Mesendoderm (in vitro differentiated cells): Measurements from ENCODE around the gene THAP12.

Experiments
- DNase-seq: peaks from one replicate; pipeline ENCODE4 v3.0.0; 2013
- H2AK5ac ChIP-seq: 2 replicates; pipeline ENCODE4 v1.6.1; 2013; ENCODE audit warnings: low read length, inconsistent platforms
- H2BK120ac ChIP-seq: 2 replicates; pipeline ENCODE4 v1.6.1; 2013; ENCODE audit warnings: low read depth, mild to moderate bottlenecking, low read length, moderate library complexity, mixed read lengths
- H2BK15ac ChIP-seq: replicated peaks from 2 replicates; pipeline ENCODE4 v1.6.1; 2013; ENCODE audit warnings: low read depth, mild to moderate bottlenecking, moderate library complexity
- H2BK5ac ChIP-seq: 2 replicates; pipeline ENCODE4 v1.6.1; 2013; ENCODE audit warnings: low read length, inconsistent platforms
- H3K18ac ChIP-seq: 2 replicates; pipeline ENCODE4 v1.6.1; 2013; ENCODE audit warnings: mild to moderate bottlenecking, low read length, mixed read lengths
- H3K23ac ChIP-seq: one replicate; pipeline ENCODE4 v1.6.1; 2013; ENCODE audit warnings: low read length
- H3K27ac ChIP-seq: 2 replicates; pipeline ENCODE4 v1.5.1; 2013; ENCODE audit warnings: low read depth, mild to moderate bottlenecking, inconsistent platforms, low read length, moderate library complexity
- H3K27me3 ChIP-seq: 2 replicates; pipeline ENCODE4 v1.6.1; 2013; ENCODE audit warnings: low read length, control low read depth, mild to moderate bottlenecking, inconsistent platforms; ENCODE audit not compliant: insufficient read depth, poor library complexity
- H3K36me3 ChIP-seq: 2 replicates; pipeline ENCODE4 v1.6.1; 2013; ENCODE audit warnings: low read length, inconsistent platforms; ENCODE audit not compliant: control insufficient read depth, insufficient read depth
- H3K4ac ChIP-seq: one replicate; pipeline ENCODE4 v1.6.1; 2013; ENCODE audit warnings: low read depth, mild to moderate bottlenecking, low read length, moderate library complexity
- H3K4me1 ChIP-seq: 2 replicates; pipeline ENCODE4 v1.6.1; 2013; ENCODE audit warnings: low read depth, low read length, inconsistent platforms; ENCODE audit not compliant: control insufficient read depth
- H3K4me2 ChIP-seq: 2 replicates; pipeline ENCODE4 v1.6.1; 2013; ENCODE audit warnings: low read length
- H3K4me3 ChIP-seq: 2 replicates; pipeline ENCODE4 v1.5.1; 2013; ENCODE audit warnings: mild to moderate bottlenecking, low read length
- H3K56ac ChIP-seq: one replicate; pipeline ENCODE4 v1.6.1; 2013; ENCODE audit warnings: low read length
- H3K79me1 ChIP-seq: 2 replicates; pipeline ENCODE4 v1.6.1; 2013; ENCODE audit warnings: low read length, inconsistent platforms
- H3K79me2 ChIP-seq: 2 replicates; pipeline ENCODE4 v1.6.1; 2013; ENCODE audit warnings: mild to moderate bottlenecking, low read length; ENCODE audit not compliant: control insufficient read depth, insufficient read depth
- H3K9ac ChIP-seq: 2 replicates; pipeline ENCODE4 v1.6.1; 2013; ENCODE audit warnings: low read length, inconsistent platforms
- H4K5ac ChIP-seq: one replicate; pipeline ENCODE4 v1.6.1; 2013; ENCODE audit warnings: low read length
- H4K8ac ChIP-seq: one replicate; pipeline ENCODE4 v1.6.1; 2013; ENCODE audit warnings: low read depth, mild to moderate bottlenecking, control low read depth, low read length, moderate library complexity
- WGBS: extraction: QIAGEN DNeasy Blood & Tissue Kit; methylation state at CpG from one replicate; pipeline ENCODE4 v1.1.7; 2013; ENCODE audit warnings: low lambda C conversion rate, missing lambda C conversion rate; ENCODE audit not compliant: insufficient coverage; ENCODE audit errors: extremely low coverage; 5-methylcytosine and 5-hydroxymethylcytosine counted together

THAP12 gene

DNA sequence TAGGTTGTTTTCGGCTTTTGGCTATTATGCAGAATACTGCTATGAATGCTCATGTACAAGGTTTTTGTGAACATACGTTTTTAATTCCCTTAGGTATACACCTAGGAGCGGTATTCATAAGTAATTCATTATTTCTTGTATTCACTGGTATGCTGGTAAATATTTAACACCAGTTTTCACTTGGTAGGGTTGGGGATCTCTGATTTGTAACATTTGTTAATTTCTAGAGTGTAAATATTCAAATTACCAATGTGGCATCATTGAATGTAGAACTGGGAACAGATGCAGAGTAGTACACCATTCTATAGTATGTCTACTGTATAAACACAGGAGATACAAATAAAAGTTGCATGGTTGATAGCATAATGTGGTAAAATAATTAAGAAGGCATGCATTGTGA, 16.5 kb upstream of the THAP12 start:
- no peak overlapping the region for H3K18ac ChIP-seq
- H4K5ac ChIP-seq, result no peak overlapping the region
- H3K9ac ChIP-seq, result no peak overlapping the region
- WGBS, result no CpG with 5 or more reads among the region's 3 CpGs
- no peaks in the 10 kb centered on the region for H3K79me2 ChIP-seq
- H2BK120ac ChIP-seq, result no peak overlapping the region
- H4K8ac ChIP-seq, result no peak overlapping the region
- H3K4me1 ChIP-seq, result no peaks in the 10 kb centered on the region
- no peak overlapping the region for H3K27ac ChIP-seq
- H2BK5ac ChIP-seq, result no peak overlapping the region
- H3K23ac ChIP-seq, result no peak overlapping the region
- no peak for DNase-seq
- no peak overlapping the region for H2BK15ac ChIP-seq
- H2AK5ac ChIP-seq, result no peak overlapping the region
- no peak overlapping the region for H3K4ac ChIP-seq
- no peaks in the 10 kb centered on the region for H3K27me3 ChIP-seq
- no peak overlapping the region for H3K4me2 ChIP-seq
- H3K56ac ChIP-seq, result no peak overlapping the region
- no peaks in the 10 kb centered on the region for H3K36me3 ChIP-seq
- H3K79me1 ChIP-seq, result no peaks in the 10 kb centered on the region
- H3K4me3 ChIP-seq, result no peak overlapping the region

DNA sequence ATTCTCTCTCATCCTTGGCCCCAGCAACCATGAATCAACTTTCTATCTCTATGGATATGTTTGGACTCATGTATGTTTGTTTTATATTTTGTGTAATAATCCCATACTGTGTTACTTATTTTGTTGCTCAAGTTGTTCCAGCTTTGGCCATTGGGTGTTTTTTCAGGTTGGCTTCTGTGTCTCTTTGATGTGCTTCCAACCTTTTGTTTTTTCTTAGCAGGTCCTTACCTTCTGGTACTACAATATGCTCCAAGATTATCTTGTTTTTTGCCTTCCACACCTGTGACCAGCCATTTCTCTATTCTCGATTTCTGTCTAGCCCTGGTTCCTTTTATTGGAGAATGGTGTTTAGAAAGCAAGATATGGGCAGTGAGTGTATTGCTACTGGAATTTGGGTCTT, 14.4 kb upstream of the THAP12 start:
- H3K4me1 ChIP-seq, result no peaks in the 10 kb centered on the region
- no peaks in the 10 kb centered on the region for H3K27me3 ChIP-seq
- H3K36me3 ChIP-seq, result no peaks in the 10 kb centered on the region
- no peak overlapping the region for H3K4me2 ChIP-seq
- no peak overlapping the region for H4K8ac ChIP-seq
- H3K79me2 ChIP-seq, result no peaks in the 10 kb centered on the region
- no peak overlapping the region for H3K56ac ChIP-seq
- WGBS, result no CpG with 5 or more reads among the region's 1 CpG
- no peak overlapping the region for H2BK15ac ChIP-seq
- no peak overlapping the region for H3K4ac ChIP-seq
- H3K23ac ChIP-seq, result no peak overlapping the region
- no peak overlapping the region for H2BK5ac ChIP-seq
- no peak overlapping the region for H4K5ac ChIP-seq
- no peak for DNase-seq
- no peak overlapping the region for H2AK5ac ChIP-seq
- H3K9ac ChIP-seq, result no peak overlapping the region
- no peak overlapping the region for H3K4me3 ChIP-seq
- no peak overlapping the region for H3K18ac ChIP-seq
- no peak overlapping the region for H3K27ac ChIP-seq
- no peaks in the 10 kb centered on the region for H3K79me1 ChIP-seq
- H2BK120ac ChIP-seq, result no peak overlapping the region

DNA sequence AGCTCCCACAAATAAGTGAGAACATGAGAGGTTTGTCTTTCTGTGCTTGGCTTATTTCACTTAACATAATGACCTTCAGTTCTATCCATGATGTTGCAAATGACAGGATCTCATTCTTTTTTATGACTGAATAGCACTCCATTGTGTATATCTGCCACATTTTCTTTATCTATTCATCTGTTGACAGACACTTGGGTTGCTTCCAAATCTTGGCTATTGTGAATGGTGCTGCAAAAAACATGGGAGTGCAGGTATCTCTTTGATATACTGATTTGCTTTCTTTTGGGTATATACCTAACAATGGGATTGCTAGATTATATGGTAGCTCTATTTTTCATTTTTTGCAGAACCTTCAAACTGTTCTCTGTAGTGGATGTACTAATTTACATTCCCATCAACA, 13.5 kb upstream of the THAP12 start:
- no peak overlapping the region for H2BK15ac ChIP-seq
- no peak overlapping the region for H3K4me2 ChIP-seq
- H3K4me1 ChIP-seq, result no peaks in the 10 kb centered on the region
- H3K4ac ChIP-seq, result no peak overlapping the region
- no peak overlapping the region for H2AK5ac ChIP-seq
- no peak overlapping the region for H4K5ac ChIP-seq
- H3K79me1 ChIP-seq, result no peaks in the 10 kb centered on the region
- no peak overlapping the region for H3K4me3 ChIP-seq
- no peaks in the 10 kb centered on the region for H3K27me3 ChIP-seq
- H2BK120ac ChIP-seq, result no peak overlapping the region
- H3K36me3 ChIP-seq, result no peaks in the 10 kb centered on the region
- H3K79me2 ChIP-seq, result no peaks in the 10 kb centered on the region
- no peak overlapping the region for H4K8ac ChIP-seq
- no peak overlapping the region for H3K56ac ChIP-seq
- H3K9ac ChIP-seq, result no peak overlapping the region
- H2BK5ac ChIP-seq, result no peak overlapping the region
- DNase-seq, result no peak
- H3K18ac ChIP-seq, result no peak overlapping the region
- H3K27ac ChIP-seq, result no peak overlapping the region
- no peak overlapping the region for H3K23ac ChIP-seq

DNA sequence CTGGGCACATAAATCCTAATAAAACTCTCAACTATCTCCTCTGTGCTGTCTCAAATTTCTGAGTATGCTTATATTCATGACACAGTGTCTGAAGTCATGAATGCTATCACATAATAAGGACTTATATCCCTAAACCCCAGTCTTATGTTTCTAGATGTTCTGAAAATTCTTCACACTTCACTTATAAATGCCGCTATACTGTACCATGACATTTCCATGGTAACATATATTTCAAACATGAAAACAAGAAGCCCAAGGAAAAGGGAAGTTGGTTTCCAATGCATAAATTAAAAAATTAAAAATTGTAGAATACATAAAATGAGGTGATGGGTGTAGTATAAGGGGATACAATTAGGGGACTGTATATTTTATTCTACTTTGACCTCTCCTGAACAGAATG, 11.9 kb upstream of the THAP12 start:
- no peak for DNase-seq
- Histone ChIP-seq H3K4ac (no peak overlapping the region), H2BK120ac (no peak overlapping the region), H3K79me2 (no peaks in the 10 kb centered on the region), H2BK5ac (no peak overlapping the region), H3K4me2 (no peak overlapping the region), H3K79me1 (no peaks in the 10 kb centered on the region), H3K18ac (no peak overlapping the region), H2AK5ac (no peak overlapping the region), H3K27ac (no peak overlapping the region), H3K36me3 (no peaks in the 10 kb centered on the region), H2BK15ac (no peak overlapping the region), H4K5ac (no peak overlapping the region), H3K4me1 (no peaks in the 10 kb centered on the region), H3K23ac (no peak overlapping the region), H4K8ac (no peak overlapping the region), H3K4me3 (no peak overlapping the region), H3K27me3 (no peaks in the 10 kb centered on the region), H3K9ac (no peak overlapping the region), H3K56ac (no peak overlapping the region)
- no CpG with 5 or more reads among the region's 1 CpG for WGBS

DNA sequence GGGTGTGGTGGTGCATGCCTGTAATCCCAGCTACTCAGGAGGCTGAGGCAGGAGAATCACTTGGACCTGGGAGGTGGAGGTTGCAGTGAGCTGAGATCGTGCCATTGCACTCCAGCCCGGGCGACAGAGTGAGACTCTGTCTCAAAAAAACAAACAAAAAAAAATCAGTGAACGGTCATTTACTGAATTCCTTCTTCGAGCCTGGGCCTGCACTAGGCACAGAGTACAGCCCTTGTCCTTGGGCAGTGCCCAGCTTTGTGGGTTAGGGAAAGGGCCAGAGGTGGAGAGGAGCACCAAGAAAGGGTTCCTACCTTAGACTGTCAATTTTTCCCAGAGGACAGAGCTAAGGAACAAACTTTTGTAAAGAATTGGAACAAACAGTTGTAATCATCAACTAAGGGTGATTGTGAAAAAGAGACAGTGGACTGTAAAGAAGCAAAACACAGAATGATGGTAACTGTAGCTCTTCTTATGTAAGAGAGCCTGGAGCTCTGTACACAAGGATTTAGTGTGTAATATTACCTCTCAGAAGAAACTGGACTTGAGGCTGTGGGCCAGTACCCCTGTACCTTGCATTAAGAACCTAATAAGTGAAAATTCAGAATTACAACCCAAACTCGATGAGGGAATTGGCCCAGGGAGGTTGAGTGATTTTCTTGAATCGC, 11.0 kb upstream of the THAP12 start:
- Histone ChIP-seq H3K4ac (no peak overlapping the region), H2BK120ac (no peak overlapping the region), H3K4me1 (no peaks in the 10 kb centered on the region), H2BK15ac (no peak overlapping the region), H4K5ac (no peak overlapping the region), H3K79me1 (no peaks in the 10 kb centered on the region), H3K27ac (no peak overlapping the region), H3K4me3 (no peak overlapping the region), H3K18ac (no peak overlapping the region), H2AK5ac (no peak overlapping the region), H2BK5ac (no peak overlapping the region), H4K8ac (no peak overlapping the region), H3K23ac (no peak overlapping the region), H3K27me3 (no peaks in the 10 kb centered on the region), H3K9ac (no peak overlapping the region), H3K4me2 (no peak overlapping the region), H3K36me3 (no peaks in the 10 kb centered on the region), H3K56ac (no peak overlapping the region), H3K79me2 (no peaks in the 10 kb centered on the region)
- WGBS, result no CpG with 5 or more reads among the region's 7 CpGs
- DNase-seq, result no peak

- Histone ChIP-seq H3K4me3 (no peak overlapping the region), H2BK15ac (no peak overlapping the region), H3K56ac (no peak overlapping the region), H2BK120ac (no peak overlapping the region), H4K8ac (no peak overlapping the region), H3K4ac (no peak overlapping the region), H3K79me2 (no peaks in the 10 kb centered on the region), H2BK5ac (no peak overlapping the region), H3K4me1 (no peaks in the 10 kb centered on the region), H2AK5ac (no peak overlapping the region), H3K27me3 (no peaks in the 10 kb centered on the region), H3K79me1 (no peaks in the 10 kb centered on the region), H3K23ac (no peak overlapping the region), H3K9ac (no peak overlapping the region), H3K27ac (no peak overlapping the region), H3K36me3 (no peaks in the 10 kb centered on the region), H3K18ac (no peak overlapping the region), H3K4me2 (no peak overlapping the region), H4K5ac (no peak overlapping the region)
- no CpG with 5 or more reads among the region's 6 CpGs for WGBS
- no peak for DNase-seq
These were observed 10.1 kb upstream of the THAP12 start for GRCh38 chr11:76391021-76391420.
